Measurements from ENCODE around the gene SLC5A4. TPM values are rescaled to one million over a fixed set of nuclear protein-coding genes. Genes with fewer than 3 reads are reported as not detected.

Gene SLC5A4
- total and polyA plus RNA-seq, 10 of the 15 experiments (the other 5 are each of a cell fraction or from before 2014, with no cell fraction given) = not detected

GRCh38 chr22:32270641-32271369, 15.7 kb upstream of the SLC5A4 start:
- Histone ChIP-seq H2AFZ (ENCODE audit: control insufficient read depth, low read depth, low read length) (no peak overlapping the region), H3K4me3 (no peak overlapping the region), H3K4me1 (ENCODE audit: control insufficient read depth, insufficient read depth, low read length) (no peaks in the 10 kb centered on the region), H3K27me3 (replicated peaks in 1 of 2; ENCODE audit: control insufficient read depth in 2 of 2, insufficient read depth in 2 of 2, low read length in 1 of 2) (peaks cover 0 to 1% of the 10 kb centered on the region in 2 experiments; a peak in 1 of 4 replicates), H4K20me1 (ENCODE audit: control insufficient read depth, insufficient read depth) (no peaks in the 10 kb centered on the region), H3K9ac (ENCODE audit: control insufficient read depth, insufficient read depth, low read length) (no peak overlapping the region), H3K9me3 (replicated peaks; ENCODE audit: control insufficient read depth, insufficient read depth, low read length) (no peaks in the 10 kb centered on the region), H3K79me2 (ENCODE audit: control insufficient read depth, insufficient read depth, low read length) (no peaks in the 10 kb centered on the region), H3K27ac (ENCODE audit: control insufficient read depth, insufficient read depth) (no peak overlapping the region), H3K36me3 (ENCODE audit: control insufficient read depth in 2 of 2, insufficient read depth in 2 of 2, low read length in 1 of 2) (no peaks in the 10 kb centered on the region), H3K4me2 (ENCODE audit: control insufficient read depth, insufficient read depth) (no peak overlapping the region)
- ATAC-seq = no peak
- POLR2A ChIA-PET = no interaction called here
- DNase-seq (ENCODE audit: low read depth, low spot score) = no peak
- no TSS peak for BruUV-seq (replicated peaks)
- in situ Hi-C loops (cut with MboI) (no loop called here), intact Hi-C loops (cut with micrococcal nuclease; ENCODE audit: unreplicated experiment) (no loop called here)
- CTCF ChIA-PET = interaction anchor here (1.8 kb wide), 1 partner anchor 294 kb away, joined by 6 read pairs; no protein-coding TSS in a partner anchor
- TF ChIP-seq STAT1 (conservative IDR thresholded peaks at IDR 0.05) (no peak), ATF3 (IDR thresholded peaks at IDR 0.05; ENCODE audit: borderline replicate concordance, extremely low read depth, low read depth, low read length) (no peak), WRNIP1 (IDR thresholded peaks at IDR 0.05; ENCODE audit: borderline replicate concordance, low read depth, low read length) (no peak), ZBTB40 (IDR thresholded peaks at IDR 0.05; ENCODE audit: borderline replicate concordance) (no peak), BACH1 (IDR thresholded peaks at IDR 0.05; ENCODE audit: borderline replicate concordance) (no peak), SREBF1 (IDR thresholded peaks at IDR 0.05; ENCODE audit: low read length) (no peak), IKZF2 (IDR thresholded peaks at IDR 0.05) (no peak), SUZ12 (IDR thresholded peaks at IDR 0.05; ENCODE audit: unreplicated experiment) (no peak), SMARCA5 (IDR thresholded peaks at IDR 0.05) (no peak), MXI1 (IDR thresholded peaks at IDR 0.05; ENCODE audit: low read depth, low read length) (no peak), SIN3A (IDR thresholded peaks at IDR 0.05; ENCODE audit: low read depth, low read length) (no peak), EGR1 (IDR thresholded peaks at IDR 0.05; ENCODE audit: borderline replicate concordance in 1 of 2, low read depth in 2 of 2, low read length in 2 of 2) (no peak)
- 46% methylated on average over 25 of the region's 25 CpGs for WGBS (ENCODE audit: insufficient coverage, insufficient replicate concordance, low lambda C conversion rate, missing lambda C conversion rate)
- SMC1A ChIA-PET (ENCODE audit: uncharacterized antibody, unreplicated experiment) = no interaction called here
- FAIRE-seq = no peak
- RAD21 ChIA-PET (ENCODE audit: unreplicated experiment) = no interaction called here
